Mesendoderm (in vitro differentiated cells): Measurements from ENCODE around the gene TK1.

Source experiments
- DNase-seq: peaks from one replicate; pipeline ENCODE4 v3.0.0; 2013
- H2AK5ac ChIP-seq: 2 replicates; pipeline ENCODE4 v1.6.1; 2013; ENCODE audit warnings: low read length, inconsistent platforms
- H2BK120ac ChIP-seq: 2 replicates; pipeline ENCODE4 v1.6.1; 2013; ENCODE audit warnings: low read depth, mild to moderate bottlenecking, low read length, moderate library complexity, mixed read lengths
- H2BK15ac ChIP-seq: replicated peaks from 2 replicates; pipeline ENCODE4 v1.6.1; 2013; ENCODE audit warnings: low read depth, mild to moderate bottlenecking, moderate library complexity
- H2BK5ac ChIP-seq: 2 replicates; pipeline ENCODE4 v1.6.1; 2013; ENCODE audit warnings: low read length, inconsistent platforms
- H3K18ac ChIP-seq: 2 replicates; pipeline ENCODE4 v1.6.1; 2013; ENCODE audit warnings: mild to moderate bottlenecking, low read length, mixed read lengths
- H3K23ac ChIP-seq: one replicate; pipeline ENCODE4 v1.6.1; 2013; ENCODE audit warnings: low read length
- H3K27ac ChIP-seq: 2 replicates; pipeline ENCODE4 v1.5.1; 2013; ENCODE audit warnings: low read depth, mild to moderate bottlenecking, inconsistent platforms, low read length, moderate library complexity
- H3K27me3 ChIP-seq: 2 replicates; pipeline ENCODE4 v1.6.1; 2013; ENCODE audit warnings: low read length, control low read depth, mild to moderate bottlenecking, inconsistent platforms; ENCODE audit not compliant: insufficient read depth, poor library complexity
- H3K36me3 ChIP-seq: 2 replicates; pipeline ENCODE4 v1.6.1; 2013; ENCODE audit warnings: low read length, inconsistent platforms; ENCODE audit not compliant: control insufficient read depth, insufficient read depth
- H3K4ac ChIP-seq: one replicate; pipeline ENCODE4 v1.6.1; 2013; ENCODE audit warnings: low read depth, mild to moderate bottlenecking, low read length, moderate library complexity
- H3K4me1 ChIP-seq: 2 replicates; pipeline ENCODE4 v1.6.1; 2013; ENCODE audit warnings: low read depth, low read length, inconsistent platforms; ENCODE audit not compliant: control insufficient read depth
- H3K4me2 ChIP-seq: 2 replicates; pipeline ENCODE4 v1.6.1; 2013; ENCODE audit warnings: low read length
- H3K4me3 ChIP-seq: 2 replicates; pipeline ENCODE4 v1.5.1; 2013; ENCODE audit warnings: mild to moderate bottlenecking, low read length
- H3K56ac ChIP-seq: one replicate; pipeline ENCODE4 v1.6.1; 2013; ENCODE audit warnings: low read length
- H3K79me1 ChIP-seq: 2 replicates; pipeline ENCODE4 v1.6.1; 2013; ENCODE audit warnings: low read length, inconsistent platforms
- H3K79me2 ChIP-seq: 2 replicates; pipeline ENCODE4 v1.6.1; 2013; ENCODE audit warnings: mild to moderate bottlenecking, low read length; ENCODE audit not compliant: control insufficient read depth, insufficient read depth
- H3K9ac ChIP-seq: 2 replicates; pipeline ENCODE4 v1.6.1; 2013; ENCODE audit warnings: low read length, inconsistent platforms
- H4K5ac ChIP-seq: one replicate; pipeline ENCODE4 v1.6.1; 2013; ENCODE audit warnings: low read length
- H4K8ac ChIP-seq: one replicate; pipeline ENCODE4 v1.6.1; 2013; ENCODE audit warnings: low read depth, mild to moderate bottlenecking, control low read depth, low read length, moderate library complexity
- WGBS: extraction: QIAGEN DNeasy Blood & Tissue Kit; methylation state at CpG from one replicate; pipeline ENCODE4 v1.1.7; 2013; ENCODE audit warnings: low lambda C conversion rate, missing lambda C conversion rate; ENCODE audit not compliant: insufficient coverage; ENCODE audit errors: extremely low coverage; 5-methylcytosine and 5-hydroxymethylcytosine counted together

Gene TK1

GRCh38 chr17:78132767-78133178 is 54.1 kb downstream of the TK1 start:
- Histone ChIP-seq H3K4me2 (no peak overlapping the region), H3K4ac (no peak overlapping the region), H4K8ac (no peak overlapping the region), H3K27ac (no peak overlapping the region), H3K18ac (no peak overlapping the region), H2BK5ac (no peak overlapping the region), H3K79me2 (peaks cover 2% of the 10 kb centered on the region), H2AK5ac (peak overlapping the region; percentile 65), H3K23ac (no peak overlapping the region), H3K9ac (no peak overlapping the region), H2BK120ac (no peak overlapping the region), H3K56ac (peak overlapping the region; percentile 54), H2BK15ac (no peak overlapping the region), H3K27me3 (no peaks in the 10 kb centered on the region), H3K4me1 (peaks cover 9% of the 10 kb centered on the region), H3K79me1 (no peaks in the 10 kb centered on the region), H3K4me3 (no peak overlapping the region), H4K5ac (no peak overlapping the region), H3K36me3 (no peaks in the 10 kb centered on the region)
- no CpG with 5 or more reads among the region's 9 CpGs for WGBS
- DNase-seq: no peak

GRCh38 chr17:78132084-78132676 is 54.7 kb downstream of the TK1 start:
- H3K9ac ChIP-seq: peak overlapping the region; percentile 37
- no peak overlapping the region for H4K5ac ChIP-seq
- H2AK5ac ChIP-seq: peak overlapping the region; percentile 65
- H3K18ac ChIP-seq: peak overlapping the region; percentile 28
- peaks cover 9% of the 10 kb centered on the region for H3K4me1 ChIP-seq
- no peaks in the 10 kb centered on the region for H3K36me3 ChIP-seq
- H3K4ac ChIP-seq: no peak overlapping the region
- H3K4me2 ChIP-seq: peak overlapping the region; percentile 25
- no peak overlapping the region for H3K23ac ChIP-seq
- H2BK15ac ChIP-seq: no peak overlapping the region
- WGBS: no CpG with 5 or more reads among the region's 38 CpGs
- H3K4me3 ChIP-seq: no peak overlapping the region
- H4K8ac ChIP-seq: no peak overlapping the region
- peak overlapping the region; percentile 54 for H3K56ac ChIP-seq
- DNase-seq: peak; percentile 67
- H2BK5ac ChIP-seq: no peak overlapping the region
- H3K27me3 ChIP-seq: no peaks in the 10 kb centered on the region
- peaks cover 4% of the 10 kb centered on the region for H3K79me2 ChIP-seq
- no peaks in the 10 kb centered on the region for H3K79me1 ChIP-seq
- H3K27ac ChIP-seq: no peak overlapping the region
- no peak overlapping the region for H2BK120ac ChIP-seq

GRCh38 chr17:78131172-78132083 is 55.4 kb downstream of the TK1 start:
- H2BK15ac ChIP-seq: no peak overlapping the region
- H3K23ac ChIP-seq: no peak overlapping the region
- H3K56ac ChIP-seq: peak overlapping the region; percentile 83
- no peaks in the 10 kb centered on the region for H3K79me1 ChIP-seq
- no peak overlapping the region for H2BK5ac ChIP-seq
- H4K8ac ChIP-seq: no peak overlapping the region
- no peak overlapping the region for H2AK5ac ChIP-seq
- WGBS: no CpG with 5 or more reads among the region's 74 CpGs
- H3K4ac ChIP-seq: no peak overlapping the region
- H3K18ac ChIP-seq: peak overlapping the region; percentile 28
- H3K27me3 ChIP-seq: no peaks in the 10 kb centered on the region
- H3K4me2 ChIP-seq: peak overlapping the region; percentile 25
- H2BK120ac ChIP-seq: no peak overlapping the region
- no peak overlapping the region for H4K5ac ChIP-seq
- no peak overlapping the region for H3K4me3 ChIP-seq
- H3K36me3 ChIP-seq: no peaks in the 10 kb centered on the region
- no peak overlapping the region for H3K27ac ChIP-seq
- peaks cover 10% of the 10 kb centered on the region for H3K79me2 ChIP-seq
- peaks cover 11% of the 10 kb centered on the region for H3K4me1 ChIP-seq
- H3K9ac ChIP-seq: peak overlapping the region; percentile 37
- no peak for DNase-seq

GRCh38 chr17:78130437-78131101 is 56.3 kb downstream of the TK1 start, which contains the start of gene TMC8:
TMC8 (plus strand) TSS chr17:78130771; CDS start chr17:78131589, 818 bp downstream.
- Histone ChIP-seq H4K5ac (no peak within 1 kb of the TSS), H2BK15ac (no peak within 1 kb of the TSS), H3K56ac (peak within 1 kb of the TSS; percentile 83), H3K4me3 (no peak within 1 kb of the TSS), H3K79me2 (peaks cover 17% of the 10 kb centered on the region), H3K18ac (peak within 1 kb of the TSS; percentile 28), H3K9ac (peak within 1 kb of the TSS; percentile 37), H3K27ac (peak within 1 kb of the TSS; percentile 14), H2BK5ac (peak within 1 kb of the TSS; percentile 84), H2BK120ac (peak within 1 kb of the TSS; percentile 2), H3K4ac (peak within 1 kb of the TSS; percentile 1), H3K79me1 (no peaks in the 10 kb centered on the region), H3K36me3 (no peaks in the 10 kb centered on the region), H3K4me1 (peaks cover 11% of the 10 kb centered on the region), H3K23ac (no peak within 1 kb of the TSS), H3K27me3 (no peaks in the 10 kb centered on the region), H2AK5ac (peak within 1 kb of the TSS; percentile 8), H4K8ac (no peak within 1 kb of the TSS), H3K4me2 (peak within 1 kb of the TSS; percentile 25)
- no CpG with 5 or more reads among the region's 10 CpGs for WGBS
- peak; percentile 57 for DNase-seq

GRCh38 chr17:78130090-78130436 is 56.8 kb downstream of the TK1 start:
- H3K79me2 ChIP-seq: peaks cover 20% of the 10 kb centered on the region
- peaks cover 2% of the 10 kb centered on the region for H3K79me1 ChIP-seq
- peak overlapping the region; percentile 14 for H3K27ac ChIP-seq
- peak overlapping the region; percentile 84 for H2BK5ac ChIP-seq
- no peak overlapping the region for H3K4me3 ChIP-seq
- no peaks in the 10 kb centered on the region for H3K36me3 ChIP-seq
- H2BK120ac ChIP-seq: peak overlapping the region; percentile 2
- no CpG with 5 or more reads among the region's 5 CpGs for WGBS
- H3K4me1 ChIP-seq: peaks cover 11% of the 10 kb centered on the region
- no peak overlapping the region for H3K23ac ChIP-seq
- DNase-seq: no peak
- H4K5ac ChIP-seq: no peak overlapping the region
- no peak overlapping the region for H3K4ac ChIP-seq
- peak overlapping the region; percentile 83 for H3K56ac ChIP-seq
- no peak overlapping the region for H3K4me2 ChIP-seq
- H2BK15ac ChIP-seq: no peak overlapping the region
- H3K18ac ChIP-seq: no peak overlapping the region
- H3K9ac ChIP-seq: peak overlapping the region; percentile 15
- no peaks in the 10 kb centered on the region for H3K27me3 ChIP-seq
- peak overlapping the region; percentile 7 for H2AK5ac ChIP-seq
- no peak overlapping the region for H4K8ac ChIP-seq
